GM12878 (cell line): ENCODE data around the gene SMARCC2. TPM values are rescaled to one million over a fixed set of nuclear protein-coding genes. Genes with fewer than 3 reads are reported as not detected.

Source experiments
- CBX5 ChIP-seq: sonication (generic); IDR thresholded peaks from 2 replicates; pipeline ENCODE4 v1.6.1; 2016; ENCODE audit warnings: low read depth, moderate library complexity, mild to moderate bottlenecking, inconsistent platforms
- CREB1 ChIP-seq: IDR thresholded peaks from 2 replicates; pipeline ENCODE4 v1.6.1; 2012; ENCODE audit warnings: low read depth, mild to moderate bottlenecking, inconsistent platforms
- EED ChIP-seq: sonication (generic); IDR thresholded peaks from 2 replicates; pipeline ENCODE4 v1.6.1; 2016; ENCODE audit warnings: antibody characterized with exemption, low read depth
- EP300 ChIP-seq, 2 experiments: fragments of 150-350 bp in 1 of 2; IDR thresholded peaks; 2 replicates each; pipeline ENCODE4 v1.6.1; 2011 to 2012; ENCODE audit warnings: low read depth in 2 of 2, low read length in 2 of 2, borderline replicate concordance in 1 of 2, improper control_type of control experiment in 1 of 2, inconsistent platforms in 1 of 2; ENCODE audit not compliant: control insufficient read depth in 1 of 2
- ETV6 ChIP-seq, 2 experiments: fragments of 450-650 bp in 1 of 2; IDR thresholded peaks in 1 of 2; conservative IDR thresholded peaks in 1 of 2; 2 replicates each; pipeline ENCODE4 v1.6.1; 2014; ENCODE audit warnings: antibody characterized with exemption in 1 of 2, borderline replicate concordance in 1 of 2, low read depth in 1 of 2, mild to moderate bottlenecking in 1 of 2, moderate library complexity in 1 of 2
- GATAD2B ChIP-seq: fragments of 450-650 bp; conservative IDR thresholded peaks from 2 replicates; pipeline ENCODE4 v1.6.1; 2017; ENCODE audit warnings: low read depth, mild to moderate bottlenecking, moderate library complexity
- KDM1A ChIP-seq: fragments of 200-600 bp; sonication (generic); IDR thresholded peaks from 2 replicates; pipeline ENCODE4 v1.6.1; 2016; ENCODE audit warnings: borderline replicate concordance
- KLF5 ChIP-seq: fragments of 450-650 bp; IDR thresholded peaks from 2 replicates; pipeline ENCODE4 v1.6.1; 2014; ENCODE audit warnings: mild to moderate bottlenecking; ENCODE audit not compliant: partially characterized antibody
- NR2C1 ChIP-seq: fragments of 450-650 bp; IDR thresholded peaks from 2 replicates; pipeline ENCODE4 v1.6.1; 2017; ENCODE audit warnings: antibody characterized with exemption, mild to moderate bottlenecking, moderate library complexity
- NR2C2 ChIP-seq: IDR thresholded peaks from 2 replicates; pipeline ENCODE4 v1.6.1; 2011; ENCODE audit warnings: borderline replicate concordance, low read depth; ENCODE audit not compliant: control insufficient read depth, insufficient read length
- NRF1 ChIP-seq: conservative IDR thresholded peaks from 2 replicates; pipeline ENCODE4 v1.6.1; 2011; ENCODE audit warnings: mild to moderate bottlenecking, low read depth, low read length, improper control_type of control experiment
- PML ChIP-seq: IDR thresholded peaks from 2 replicates; pipeline ENCODE4 v1.6.1; 2012; ENCODE audit warnings: low read length, inconsistent platforms
- POLR2AphosphoS5 ChIP-seq: IDR thresholded peaks from 2 replicates; pipeline ENCODE4 v1.6.1; 2011; ENCODE audit warnings: mild to moderate bottlenecking, low read length, inconsistent platforms
- RAD21 ChIP-seq: IDR thresholded peaks from 2 replicates; pipeline ENCODE4 v1.6.1; 2011; ENCODE audit warnings: mild to moderate bottlenecking, low read depth, low read length, moderate library complexity; ENCODE audit not compliant: insufficient read depth
- RB1 ChIP-seq: fragments of 450-650 bp; formaldehyde crosslinking; IDR thresholded peaks from 2 replicates; pipeline ENCODE4 v1.6.1; 2017; ENCODE audit warnings: mild to moderate bottlenecking, borderline replicate concordance
- RELA ChIP-seq: fragments of 450-650 bp; IDR thresholded peaks from 2 replicates; pipeline ENCODE4 v1.8.0; 2014; ENCODE audit warnings: borderline replicate concordance; ENCODE audit not compliant: partially characterized antibody
- SREBF2 ChIP-seq: IDR thresholded peaks from 2 replicates; pipeline ENCODE4 v1.6.1; 2012; ENCODE audit warnings: mild to moderate bottlenecking, low read length
- ZBED1 ChIP-seq: IDR thresholded peaks from 2 replicates; pipeline ENCODE4 v1.6.1; 2016; ENCODE audit warnings: borderline replicate concordance
- ZNF207 ChIP-seq: fragments of 450-650 bp; IDR thresholded peaks from 2 replicates; pipeline ENCODE4 v1.6.1; 2014; ENCODE audit warnings: antibody characterized with exemption, mild to moderate bottlenecking, borderline replicate concordance
- ZNF274 ChIP-seq: IDR thresholded peaks from one replicate; pipeline ENCODE4 v1.8.0; 2011; ENCODE audit not compliant: insufficient read length, insufficient read depth
- ZSCAN29 ChIP-seq: fragments of 450-650 bp; IDR thresholded peaks from 2 replicates; pipeline ENCODE4 v1.6.1; 2017; ENCODE audit warnings: mild to moderate bottlenecking, moderate library complexity
- polyA plus RNA-seq, 11 experiments: library from polyadenylated mRNA; depleted of rRNA in 4 of 11; unstranded in 6 of 11; stranded (reverse) in 5 of 11; fragments of >200 nt; fragmentation: Nextera tagmentation in 4 of 11; fragmentation: Illumina TruSeq in 1 of 11; extraction: Ambion mirVana in 4 of 11; extraction: Trizol in 1 of 11; gene quantifications; 1 replicate in 1 of 11; 2 replicates in 10 of 11; pipeline versions ENCODE4 v1.2.1 to v1.2.3, GENCODE V29; 2011 to 2016; ENCODE audit warnings: inconsistent platforms in 2 of 11, missing spikeins in 2 of 11, low read depth in 1 of 11
- total RNA-seq, 4 experiments: library from RNA; depleted of rRNA in 3 of 4; stranded (reverse); fragments of >200 nt in 3 of 4; fragmentation: Illumina TruSeq in 1 of 4; extraction: Trizol in 1 of 4; gene quantifications; 2 replicates each; pipeline versions ENCODE4 v1.2.1 to v1.2.3, GENCODE V29; 2013 to 2021
- TF ChIP-seq, protein P1 (sequence below): fragments of 450-650 bp; IDR thresholded peaks from 2 replicates; pipeline ENCODE4 v1.6.1; 2016; ENCODE audit warnings: mild to moderate bottlenecking
- TF ChIP-seq, protein P2 (sequence below): fragments of 450-650 bp; formaldehyde crosslinking; IDR thresholded peaks from 2 replicates; pipeline ENCODE4 v1.4.0; 2020; ENCODE audit warnings: mild to moderate bottlenecking, moderate library complexity
- TF ChIP-seq, protein P3 (sequence below): fragments of 450-650 bp; IDR thresholded peaks from 2 replicates; pipeline ENCODE4 v1.6.1; 2017; ENCODE audit warnings: mild to moderate bottlenecking, low read depth, inconsistent platforms; ENCODE audit not compliant: poor library complexity, severe bottlenecking

SMARCC2 gene
- total and polyA plus RNA-seq, 10 of the 15 experiments (the other 5 are each of a cell fraction or from before 2014, with no cell fraction given): 13.6 to 71.2 (median 42.3) TPM

DNA sequence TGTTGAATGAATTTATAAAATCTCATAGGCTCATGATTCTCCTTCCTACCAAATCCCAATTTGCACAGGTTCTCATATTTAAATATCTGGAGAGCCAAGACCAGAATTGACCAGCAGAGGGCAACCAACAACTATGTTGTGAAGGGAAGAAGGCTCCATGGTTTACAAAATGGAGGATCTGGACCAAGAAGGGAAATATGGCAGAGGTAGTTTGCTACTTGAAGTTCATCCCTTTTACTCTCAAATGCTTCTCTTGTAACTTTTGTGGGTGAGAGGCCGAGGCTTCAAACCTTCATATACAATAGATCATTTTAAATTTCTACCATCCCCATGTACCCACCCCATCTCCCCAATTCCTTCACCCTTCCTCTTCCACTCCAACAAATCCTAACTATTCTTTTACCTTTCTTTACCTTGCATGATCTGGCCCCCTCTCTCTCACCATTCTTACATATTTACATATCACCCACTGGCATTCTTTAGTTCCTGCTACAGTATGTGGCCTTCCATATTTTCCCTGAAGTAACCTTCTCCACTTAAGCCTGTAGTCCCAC lies 3.8 kb upstream of the SMARCC2 start (continued):
- TF ChIP-seq, protein P1, sequence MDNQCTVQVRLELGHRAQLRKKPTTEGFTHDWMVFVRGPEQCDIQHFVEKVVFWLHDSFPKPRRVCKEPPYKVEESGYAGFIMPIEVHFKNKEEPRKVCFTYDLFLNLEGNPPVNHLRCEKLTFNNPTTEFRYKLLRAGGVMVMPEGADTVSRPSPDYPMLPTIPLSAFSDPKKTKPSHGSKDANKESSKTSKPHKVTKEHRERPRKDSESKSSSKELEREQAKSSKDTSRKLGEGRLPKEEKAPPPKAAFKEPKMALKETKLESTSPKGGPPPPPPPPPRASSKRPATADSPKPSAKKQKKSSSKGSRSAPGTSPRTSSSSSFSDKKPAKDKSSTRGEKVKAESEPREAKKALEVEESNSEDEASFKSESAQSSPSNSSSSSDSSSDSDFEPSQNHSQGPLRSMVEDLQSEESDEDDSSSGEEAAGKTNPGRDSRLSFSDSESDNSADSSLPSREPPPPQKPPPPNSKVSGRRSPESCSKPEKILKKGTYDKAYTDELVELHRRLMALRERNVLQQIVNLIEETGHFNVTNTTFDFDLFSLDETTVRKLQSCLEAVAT: 0 out of 2 replicates have a peak, but pooled peaks have one; percentile 23
- TF ChIP-seq RELA (peak; percentile 70), SREBF2 (no peak), ZNF207 (no peak), PML (no peak), ZNF274 (no peak), EP300 (IDR thresholded peaks at IDR 0.05; ENCODE audit: borderline replicate concordance in 1 of 2, control insufficient read depth in 1 of 2, low read depth in 2 of 2, low read length in 2 of 2) (no peak), ZSCAN29 (no peak), RAD21 (peak; percentile 96), RB1 (peak; percentile 52; the same call in 1 of the 2 replicates), CREB1 (no peak), NR2C2 (no peak), ZBED1 (no peak), NR2C1 (no peak), POLR2AphosphoS5 (peak; percentile 46; the same call in 1 of the 2 replicates), ETV6 (conservative IDR thresholded peaks at IDR 0.05 in 1 of 2, IDR thresholded peaks at IDR 0.05 in 1 of 2; ENCODE audit: borderline replicate concordance in 1 of 2, low read depth in 1 of 2) (no peak), KDM1A (no peak), GATAD2B (no peak), KLF5 (no peak), EED (no peak), NRF1 (no peak), CBX5 (no peak)
- TF ChIP-seq, protein P2, sequence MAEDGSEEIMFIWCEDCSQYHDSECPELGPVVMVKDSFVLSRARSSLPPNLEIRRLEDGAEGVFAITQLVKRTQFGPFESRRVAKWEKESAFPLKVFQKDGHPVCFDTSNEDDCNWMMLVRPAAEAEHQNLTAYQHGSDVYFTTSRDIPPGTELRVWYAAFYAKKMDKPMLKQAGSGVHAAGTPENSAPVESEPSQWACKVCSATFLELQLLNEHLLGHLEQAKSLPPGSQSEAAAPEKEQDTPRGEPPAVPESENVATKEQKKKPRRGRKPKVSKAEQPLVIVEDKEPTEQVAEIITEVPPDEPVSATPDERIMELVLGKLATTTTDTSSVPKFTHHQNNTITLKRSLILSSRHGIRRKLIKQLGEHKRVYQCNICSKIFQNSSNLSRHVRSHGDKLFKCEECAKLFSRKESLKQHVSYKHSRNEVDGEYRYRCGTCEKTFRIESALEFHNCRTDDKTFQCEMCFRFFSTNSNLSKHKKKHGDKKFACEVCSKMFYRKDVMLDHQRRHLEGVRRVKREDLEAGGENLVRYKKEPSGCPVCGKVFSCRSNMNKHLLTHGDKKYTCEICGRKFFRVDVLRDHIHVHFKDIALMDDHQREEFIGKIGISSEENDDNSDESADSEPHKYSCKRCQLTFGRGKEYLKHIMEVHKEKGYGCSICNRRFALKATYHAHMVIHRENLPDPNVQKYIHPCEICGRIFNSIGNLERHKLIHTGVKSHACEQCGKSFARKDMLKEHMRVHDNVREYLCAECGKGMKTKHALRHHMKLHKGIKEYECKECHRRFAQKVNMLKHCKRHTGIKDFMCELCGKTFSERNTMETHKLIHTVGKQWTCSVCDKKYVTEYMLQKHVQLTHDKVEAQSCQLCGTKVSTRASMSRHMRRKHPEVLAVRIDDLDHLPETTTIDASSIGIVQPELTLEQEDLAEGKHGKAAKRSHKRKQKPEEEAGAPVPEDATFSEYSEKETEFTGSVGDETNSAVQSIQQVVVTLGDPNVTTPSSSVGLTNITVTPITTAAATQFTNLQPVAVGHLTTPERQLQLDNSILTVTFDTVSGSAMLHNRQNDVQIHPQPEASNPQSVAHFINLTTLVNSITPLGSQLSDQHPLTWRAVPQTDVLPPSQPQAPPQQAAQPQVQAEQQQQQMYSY (CRISPR knock-in tag): no peak
- TF ChIP-seq, protein P3, sequence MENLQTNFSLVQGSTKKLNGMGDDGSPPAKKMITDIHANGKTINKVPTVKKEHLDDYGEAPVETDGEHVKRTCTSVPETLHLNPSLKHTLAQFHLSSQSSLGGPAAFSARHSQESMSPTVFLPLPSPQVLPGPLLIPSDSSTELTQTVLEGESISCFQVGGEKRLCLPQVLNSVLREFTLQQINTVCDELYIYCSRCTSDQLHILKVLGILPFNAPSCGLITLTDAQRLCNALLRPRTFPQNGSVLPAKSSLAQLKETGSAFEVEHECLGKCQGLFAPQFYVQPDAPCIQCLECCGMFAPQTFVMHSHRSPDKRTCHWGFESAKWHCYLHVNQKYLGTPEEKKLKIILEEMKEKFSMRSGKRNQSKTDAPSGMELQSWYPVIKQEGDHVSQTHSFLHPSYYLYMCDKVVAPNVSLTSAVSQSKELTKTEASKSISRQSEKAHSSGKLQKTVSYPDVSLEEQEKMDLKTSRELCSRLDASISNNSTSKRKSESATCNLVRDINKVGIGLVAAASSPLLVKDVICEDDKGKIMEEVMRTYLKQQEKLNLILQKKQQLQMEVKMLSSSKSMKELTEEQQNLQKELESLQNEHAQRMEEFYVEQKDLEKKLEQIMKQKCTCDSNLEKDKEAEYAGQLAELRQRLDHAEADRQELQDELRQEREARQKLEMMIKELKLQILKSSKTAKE: peak; percentile 38
